H9 (cell line): ENCODE measurements around the gene EIF2B5. TPM values are rescaled to one million over a fixed set of nuclear protein-coding genes. Genes with fewer than 3 reads are reported as not detected.

Experiments
- DNase-seq: peaks from one replicate; pipeline ENCODE4 v3.0.0-alpha.2; 2017
- H2AFZ ChIP-seq: one replicate; pipeline ENCODE4 v1.6.1; 2013; ENCODE audit warnings: mild to moderate bottlenecking, low read length, control low read depth, moderate library complexity
- H2AK5ac ChIP-seq: 2 replicates; pipeline ENCODE4 v1.6.1; 2013; ENCODE audit warnings: low read length, control low read depth, mixed read lengths; ENCODE audit not compliant: insufficient read length
- H2BK120ac ChIP-seq: one replicate; pipeline ENCODE4 v1.6.1; 2013; ENCODE audit warnings: low read depth, mild to moderate bottlenecking, low read length, control low read depth, inconsistent platforms; ENCODE audit not compliant: poor library complexity, severe bottlenecking
- H2BK12ac ChIP-seq: 2 replicates; pipeline ENCODE4 v1.6.1; 2013; ENCODE audit warnings: low read length, control low read depth, mixed read lengths, low read depth; ENCODE audit not compliant: insufficient read length
- H2BK15ac ChIP-seq: 2 replicates; pipeline ENCODE4 v1.6.1; 2013; ENCODE audit warnings: low read depth, low read length, control low read depth
- H2BK20ac ChIP-seq: one replicate; pipeline ENCODE4 v1.6.1; 2013; ENCODE audit warnings: low read depth, mild to moderate bottlenecking, low read length, control low read depth, inconsistent platforms; ENCODE audit not compliant: poor library complexity, severe bottlenecking
- H2BK5ac ChIP-seq: 2 replicates; pipeline ENCODE4 v1.6.1; 2013; ENCODE audit warnings: low read length, control low read depth, mixed read lengths; ENCODE audit not compliant: insufficient read length
- H3K14ac ChIP-seq: 2 replicates; pipeline ENCODE4 v1.6.1; 2013; ENCODE audit warnings: low read length, control low read depth; ENCODE audit not compliant: insufficient read depth
- H3K18ac ChIP-seq: 2 replicates; pipeline ENCODE4 v1.6.1; 2013; ENCODE audit warnings: low read depth, mild to moderate bottlenecking, mixed read lengths, low read length, control low read depth; ENCODE audit not compliant: insufficient read length
- H3K23ac ChIP-seq: 2 replicates; pipeline ENCODE4 v1.6.1; 2013; ENCODE audit warnings: low read length, control low read depth, mixed read lengths, low read depth; ENCODE audit not compliant: insufficient read length
- H3K23me2 ChIP-seq: 2 replicates; pipeline ENCODE4 v1.6.1; 2013; ENCODE audit warnings: low read depth, mild to moderate bottlenecking, mixed read lengths, low read length, control low read depth; ENCODE audit not compliant: insufficient read length, poor library complexity, severe bottlenecking
- H3K27ac ChIP-seq: 2 replicates; pipeline ENCODE4 v1.5.1; 2013; ENCODE audit warnings: low read length, control low read depth, mixed read lengths, low read depth; ENCODE audit not compliant: insufficient read length
- H3K27me3 ChIP-seq: 2 replicates; pipeline ENCODE4 v1.6.1; 2013; ENCODE audit warnings: low read length, control low read depth, inconsistent platforms; ENCODE audit not compliant: insufficient read depth
- H3K4ac ChIP-seq: 2 replicates; pipeline ENCODE4 v1.6.1; 2013; ENCODE audit warnings: low read depth, mild to moderate bottlenecking, control low read depth, inconsistent platforms, low read length, moderate library complexity
- H3K4me1 ChIP-seq: 2 replicates; pipeline ENCODE4 v1.6.1; 2013; ENCODE audit warnings: low read length, control low read depth, inconsistent platforms; ENCODE audit not compliant: insufficient read depth
- H3K4me2 ChIP-seq: 2 replicates; pipeline ENCODE4 v1.6.1; 2013; ENCODE audit warnings: low read length, control low read depth, mixed read lengths; ENCODE audit not compliant: insufficient read length, insufficient read depth
- H3K56ac ChIP-seq: 2 replicates; pipeline ENCODE4 v1.6.1; 2013; ENCODE audit warnings: low read depth, mild to moderate bottlenecking, mixed read lengths, low read length, control low read depth; ENCODE audit not compliant: insufficient read length
- H3K79me1 ChIP-seq: 2 replicates; pipeline ENCODE4 v1.6.1; 2013; ENCODE audit warnings: low read depth, mild to moderate bottlenecking, moderate library complexity, low read length, control low read depth, inconsistent platforms; ENCODE audit not compliant: insufficient read depth, poor library complexity, severe bottlenecking
- H3K79me2 ChIP-seq: 2 replicates; pipeline ENCODE4 v1.6.1; 2013; ENCODE audit warnings: low read length, control low read depth, inconsistent platforms; ENCODE audit not compliant: insufficient read depth
- H3K9ac ChIP-seq: 2 replicates; pipeline ENCODE4 v1.6.1; 2013; ENCODE audit warnings: low read length, control low read depth, mixed read lengths; ENCODE audit not compliant: insufficient read length; ENCODE audit errors: extremely low read depth
- H3K9me3 ChIP-seq: one replicate; pipeline ENCODE4 v1.6.1; 2013; ENCODE audit warnings: low read depth, low read length, inconsistent platforms; ENCODE audit not compliant: control insufficient read depth
- H3T11ph ChIP-seq: one replicate; pipeline ENCODE4 v1.6.1; 2013; ENCODE audit warnings: mild to moderate bottlenecking, low read length, control low read depth, inconsistent platforms
- H4K20me1 ChIP-seq: one replicate; pipeline ENCODE4 v1.6.1; 2013; ENCODE audit not compliant: control insufficient read depth, insufficient read length, insufficient read depth
- H4K5ac ChIP-seq: 2 replicates; pipeline ENCODE4 v1.6.1; 2013; ENCODE audit warnings: low read depth, mild to moderate bottlenecking, mixed read lengths, low read length, control low read depth; ENCODE audit not compliant: insufficient read length
- H4K8ac ChIP-seq: replicated peaks from 2 replicates; pipeline ENCODE4 v1.6.1; 2013; ENCODE audit warnings: low read length, control low read depth, mixed read lengths, low read depth; ENCODE audit not compliant: insufficient read length
- H4K91ac ChIP-seq: 2 replicates; pipeline ENCODE4 v1.6.1; 2013; ENCODE audit warnings: low read depth, mild to moderate bottlenecking, moderate library complexity, mixed read lengths, low read length, control low read depth; ENCODE audit not compliant: insufficient read length
- H3K27ac Mint-ChIP-seq, 3 experiments: 2 replicates in 2 of 3; 3 replicates in 1 of 3; pipeline ENCODE4 v1.8.0; 2020 to 2021; ENCODE audit warnings: mixed read lengths in 3 of 3, mild to moderate bottlenecking in 1 of 3, moderate library complexity in 1 of 3
- H3K27me3 Mint-ChIP-seq: 2 replicates; pipeline ENCODE4 v1.8.0; 2021; ENCODE audit warnings: low read depth, mild to moderate bottlenecking, moderate library complexity, mixed read lengths
- H3K36me3 Mint-ChIP-seq, 3 experiments: 2 replicates in 2 of 3; 3 replicates in 1 of 3; pipeline ENCODE4 v1.8.0; 2020 to 2021; ENCODE audit warnings: low read depth in 3 of 3, mixed read lengths in 3 of 3; ENCODE audit not compliant: insufficient read depth in 1 of 3
- H3K4me1 Mint-ChIP-seq, 2 experiments: 2 replicates each; pipeline ENCODE4 v1.8.0; 2020; ENCODE audit warnings: mixed read lengths in 2 of 2
- H3K4me3 Mint-ChIP-seq, 2 experiments: 2 replicates in 1 of 2; 3 replicates in 1 of 2; pipeline ENCODE4 v1.8.0; 2020 to 2021; ENCODE audit warnings: mild to moderate bottlenecking in 2 of 2, mixed read lengths in 2 of 2, moderate library complexity in 1 of 2
- H3K9me3 Mint-ChIP-seq, 2 experiments: 2 replicates in 1 of 2; 3 replicates in 1 of 2; pipeline ENCODE4 v1.8.0; 2020; ENCODE audit warnings: mild to moderate bottlenecking in 2 of 2, mixed read lengths in 2 of 2, moderate library complexity in 1 of 2
- WGBS: extraction: QIAGEN DNeasy Blood & Tissue Kit; methylation state at CpG from one replicate; pipeline ENCODE4 v1.1.7; 2013; ENCODE audit warnings: missing lambda C conversion rate, low lambda C conversion rate, mixed read lengths; ENCODE audit not compliant: insufficient read length; ENCODE audit errors: extremely low coverage; 5-methylcytosine and 5-hydroxymethylcytosine counted together
- total RNA-seq: library from RNA; stranded (reverse); gene quantifications from 2 replicates; pipeline ENCODE4 v1.2.1, GENCODE V29; 2021
- TF ChIP-seq, protein P1 (sequence below): fragments of 200-600 bp; sonication (generic); conservative IDR thresholded peaks from 3 replicates; pipeline ENCODE4 v1.8.0; 2021; ENCODE audit warnings: antibody characterized with exemption, mild to moderate bottlenecking

The EIF2B5 gene
- total RNA-seq, 1 experiment from 2014 or later, result 42.0 TPM

GRCh38 chr3:184186184-184186901 is 51.2 kb downstream of the EIF2B5 start, which contains the start of gene ABCF3:
Gene ABCF3 (plus strand): TSS chr3:184186199. CDS start chr3:184186208, 9 bp downstream.
- DNase-seq, result no peak
- Histone ChIP-seq H2BK5ac (no peak within 1 kb of the TSS), H4K20me1 (no peaks in the 10 kb centered on the region), H3K4me2 (peak within 1 kb of the TSS; percentile 96), H2BK12ac (no peak within 1 kb of the TSS), H4K5ac (no peak within 1 kb of the TSS), H3K27ac (peak within 1 kb of the TSS; percentile 80), H3K9ac (peak within 1 kb of the TSS; percentile 81), H2AFZ (no peak within 1 kb of the TSS), H2BK120ac (no peak within 1 kb of the TSS), H2BK15ac (no peak within 1 kb of the TSS), H2BK20ac (no peak within 1 kb of the TSS), H3K9me3 (no peaks in the 10 kb centered on the region), H3K23me2 (peaks cover 14% of the 10 kb centered on the region), H3K18ac (peak within 1 kb of the TSS; percentile 74), H3T11ph (peak within 1 kb of the TSS; percentile 39), H2AK5ac (no peak within 1 kb of the TSS), H3K4ac (no peak within 1 kb of the TSS), H3K56ac (no peak within 1 kb of the TSS), H3K23ac (no peak within 1 kb of the TSS), H3K27me3 (no peaks in the 10 kb centered on the region), H4K91ac (no peak within 1 kb of the TSS), H4K8ac (no peak within 1 kb of the TSS), H3K79me2 (peaks cover 5% of the 10 kb centered on the region; the same call in 1 of the 2 replicates), H3K14ac (peak within 1 kb of the TSS; percentile 87), H3K4me1 (no peaks in the 10 kb centered on the region), H3K79me1 (peaks cover 5% of the 10 kb centered on the region)
- peaks cover 54 to 78% (median 70%) of the 10 kb centered on the region in 3 experiments for H3K36me3 Mint-ChIP-seq
- peak within 1 kb of the TSS; percentile 98 to 99 for H3K4me3 Mint-ChIP-seq
- TF ChIP-seq, protein P1, sequence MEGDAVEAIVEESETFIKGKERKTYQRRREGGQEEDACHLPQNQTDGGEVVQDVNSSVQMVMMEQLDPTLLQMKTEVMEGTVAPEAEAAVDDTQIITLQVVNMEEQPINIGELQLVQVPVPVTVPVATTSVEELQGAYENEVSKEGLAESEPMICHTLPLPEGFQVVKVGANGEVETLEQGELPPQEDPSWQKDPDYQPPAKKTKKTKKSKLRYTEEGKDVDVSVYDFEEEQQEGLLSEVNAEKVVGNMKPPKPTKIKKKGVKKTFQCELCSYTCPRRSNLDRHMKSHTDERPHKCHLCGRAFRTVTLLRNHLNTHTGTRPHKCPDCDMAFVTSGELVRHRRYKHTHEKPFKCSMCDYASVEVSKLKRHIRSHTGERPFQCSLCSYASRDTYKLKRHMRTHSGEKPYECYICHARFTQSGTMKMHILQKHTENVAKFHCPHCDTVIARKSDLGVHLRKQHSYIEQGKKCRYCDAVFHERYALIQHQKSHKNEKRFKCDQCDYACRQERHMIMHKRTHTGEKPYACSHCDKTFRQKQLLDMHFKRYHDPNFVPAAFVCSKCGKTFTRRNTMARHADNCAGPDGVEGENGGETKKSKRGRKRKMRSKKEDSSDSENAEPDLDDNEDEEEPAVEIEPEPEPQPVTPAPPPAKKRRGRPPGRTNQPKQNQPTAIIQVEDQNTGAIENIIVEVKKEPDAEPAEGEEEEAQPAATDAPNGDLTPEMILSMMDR, result no peak
- WGBS, result no CpG with 5 or more reads among the region's 45 CpGs
- peak within 1 kb of the TSS; percentile 98 to 99 (median 99) for H3K27ac Mint-ChIP-seq
- peaks cover 1% of the 10 kb centered on the region; the same call in 1 of the 2 replicates for H3K27me3 Mint-ChIP-seq
- no peaks in the 10 kb centered on the region; a peak in 1 of 5 replicates for H3K9me3 Mint-ChIP-seq
- H3K4me1 Mint-ChIP-seq, result peaks cover 25 to 29% of the 10 kb centered on the region in 2 experiments
